ENCODE results near the gene RB1. TPM values are rescaled to one million over a fixed set of nuclear protein-coding genes. Genes with fewer than 3 reads are reported as not detected.

RB1 gene
- total and polyA plus RNA-seq, 2 donors (not counting 1 experiment from before 2014, with no cell fraction given): 24.0 to 70.4 TPM

GRCh38 chr13:48493066-48493765, 189.7 kb downstream of the RB1 start:
- POLR2A ChIA-PET: interaction anchor here (0.7 to 1.8 kb wide), 2 partner anchors 39 to 68 kb away, joined by 4 to 9 read pairs; partner anchors contain the start of gene RCBTB2
- intact Hi-C loops (cut with micrococcal nuclease): loop anchor here (5.0 kb wide), 1 partner anchor 484 kb away; the partner anchor contains the start of gene FNDC3A
- peak overlapping the region; percentile 3 for H3K9ac ChIP-seq (ENCODE audit: low read length)
- no peaks in the 10 kb centered on the region for H3K27me3 ChIP-seq (replicated peaks in 1 of 4; ENCODE audit: control extremely low read depth in 1 of 4, control insufficient read depth in 3 of 4, insufficient read depth in 4 of 4, low read length in 3 of 4)
- no peaks in the 10 kb centered on the region for H3K9me3 ChIP-seq (ENCODE audit: control extremely low read depth in 1 of 3, control insufficient read depth in 2 of 3, insufficient read depth in 1 of 3, low read length in 2 of 3)
- no peaks in the 10 kb centered on the region for H3K36me3 ChIP-seq (replicated peaks in 1 of 2; ENCODE audit: control extremely low read depth in 1 of 2, control insufficient read depth in 1 of 2, extremely low read depth in 1 of 2, insufficient read depth in 2 of 2, low read length in 1 of 2)
- no peaks in the 10 kb centered on the region for H3K9me3 Mint-ChIP-seq (ENCODE audit: insufficient read depth)
- TF ChIP-seq CTCF (IDR thresholded peaks at IDR 0.05) (no peak), EZH2 (IDR thresholded peaks at IDR 0.05; ENCODE audit: borderline replicate concordance, insufficient read depth, low read depth, low read length, poor library complexity, severe bottlenecking) (no peak)
- H3K27me3 Mint-ChIP-seq: no peaks in the 10 kb centered on the region
- no peaks in the 10 kb centered on the region for H4K20me1 ChIP-seq (ENCODE audit: control insufficient read depth, insufficient read depth, low read length, poor library complexity, severe bottlenecking)
- ATAC-seq (ENCODE audit: low read depth): no peak
- H3K79me2 ChIP-seq (ENCODE audit: control insufficient read depth, insufficient read depth, low read length): no peaks in the 10 kb centered on the region
- no peak overlapping the region for H2AFZ ChIP-seq (ENCODE audit: insufficient read depth, low read depth, low read length, poor library complexity, severe bottlenecking)
- peaks cover 33% of the 10 kb centered on the region for H3K4me1 Mint-ChIP-seq
- H3K4me3 Mint-ChIP-seq: no peak overlapping the region
- CTCF ChIA-PET: interaction anchor here (1.0 kb wide), 1 partner anchor 8 kb away, joined by 3 read pairs; no protein-coding TSS in a partner anchor
- 65% methylated on average over 4 of the region's 4 CpGs for WGBS (ENCODE audit: insufficient coverage)
- peak overlapping the region in 1 of 2 donors; percentile 66 for H3K27ac ChIP-seq (ENCODE audit: low read length in 2 of 2)
- no peak overlapping the region for H3K4me3 ChIP-seq (ENCODE audit: control extremely low read depth in 1 of 5, extremely low read depth in 1 of 5, insufficient read depth in 1 of 5, low read depth in 2 of 5, low read length in 4 of 5)
- H3K4me1 ChIP-seq (ENCODE audit: control insufficient read depth in 2 of 2, insufficient read depth in 2 of 2, low read length in 2 of 2): peaks cover 54 to 55% of the 10 kb centered on the region in 2 donors
- H3K4me2 ChIP-seq (replicated peaks; ENCODE audit: low read depth, low read length, poor library complexity, severe bottlenecking): peak overlapping the region; percentile 74
- no peak overlapping the region for H3K27ac Mint-ChIP-seq
- no peak for DNase-seq

- CTCF ChIA-PET: interaction anchor here (1.9 kb wide), 1 partner anchor 86 kb away, joined by 6 read pairs; no protein-coding TSS in a partner anchor
- H3K4me2 ChIP-seq (replicated peaks; ENCODE audit: low read depth, low read length, poor library complexity, severe bottlenecking): no peak overlapping the region
- no CpG with 5 or more reads among the region's 2 CpGs for WGBS (ENCODE audit: insufficient coverage)
- H3K4me1 ChIP-seq (ENCODE audit: control insufficient read depth in 2 of 2, insufficient read depth in 2 of 2, low read length in 2 of 2): peaks cover 48 to 49% of the 10 kb centered on the region in 2 donors
- no peak overlapping the region for H3K4me3 Mint-ChIP-seq
- TF ChIP-seq EZH2 (IDR thresholded peaks at IDR 0.05; ENCODE audit: borderline replicate concordance, insufficient read depth, low read depth, low read length, poor library complexity, severe bottlenecking): no peak
- no peaks in the 10 kb centered on the region for H4K20me1 ChIP-seq (ENCODE audit: control insufficient read depth, insufficient read depth, low read length, poor library complexity, severe bottlenecking)
- intact Hi-C loops (cut with micrococcal nuclease): loop anchor here (5.0 kb wide), 1 partner anchor 483 kb away; the partner anchor contains the start of gene FNDC3A
- H3K27ac ChIP-seq (ENCODE audit: low read length in 2 of 2): no peak overlapping the region
- no peak for ATAC-seq (ENCODE audit: low read depth)
- H3K4me3 ChIP-seq (ENCODE audit: control extremely low read depth in 1 of 5, extremely low read depth in 1 of 5, insufficient read depth in 1 of 5, low read depth in 2 of 5, low read length in 4 of 5): no peak overlapping the region
- H3K9me3 ChIP-seq (ENCODE audit: control extremely low read depth in 1 of 3, control insufficient read depth in 2 of 3, insufficient read depth in 1 of 3, low read length in 2 of 3): no peaks in the 10 kb centered on the region
- H3K36me3 ChIP-seq (replicated peaks in 1 of 2; ENCODE audit: control extremely low read depth in 1 of 2, control insufficient read depth in 1 of 2, extremely low read depth in 1 of 2, insufficient read depth in 2 of 2, low read length in 1 of 2): no peaks in the 10 kb centered on the region
- H3K9ac ChIP-seq (ENCODE audit: low read length): no peak overlapping the region
- no peaks in the 10 kb centered on the region for H3K9me3 Mint-ChIP-seq (ENCODE audit: insufficient read depth)
- peaks cover 0 to 2% (median 0%) of the 10 kb centered on the region in 4 experiments for H3K27me3 ChIP-seq (replicated peaks in 1 of 4; ENCODE audit: control extremely low read depth in 1 of 4, control insufficient read depth in 3 of 4, insufficient read depth in 4 of 4, low read length in 3 of 4)
- no peak overlapping the region for H3K27ac Mint-ChIP-seq
- H2AFZ ChIP-seq (ENCODE audit: insufficient read depth, low read depth, low read length, poor library complexity, severe bottlenecking): no peak overlapping the region
- peaks cover 3% of the 10 kb centered on the region for H3K27me3 Mint-ChIP-seq
- POLR2A ChIA-PET: no interaction called here
- H3K4me1 Mint-ChIP-seq: peaks cover 27% of the 10 kb centered on the region
- H3K79me2 ChIP-seq (ENCODE audit: control insufficient read depth, insufficient read depth, low read length): no peaks in the 10 kb centered on the region
- DNase-seq: no peak
These were observed 190.3 kb downstream of the RB1 start for GRCh38 chr13:48493851-48494250.

All from B cell (primary cell).